Astrocyte (in vitro differentiated cells and primary cell): ENCODE results near the gene PCK2.

Source experiments
- EZH2 ChIP-seq: IDR thresholded peaks from 2 replicates; pipeline ENCODE4 v1.6.1; 2012; ENCODE audit warnings: mild to moderate bottlenecking, low read length, inconsistent platforms; ENCODE audit not compliant: insufficient read depth
- TF ChIP-seq, protein P1 (sequence below): IDR thresholded peaks from 2 replicates; pipeline ENCODE4 v1.5.1; 2011; ENCODE audit warnings: low read depth, mild to moderate bottlenecking, inconsistent platforms, low read length, moderate library complexity; ENCODE audit not compliant: insufficient read depth

- TF ChIP-seq EZH2, result no peak
- TF ChIP-seq, protein P1, sequence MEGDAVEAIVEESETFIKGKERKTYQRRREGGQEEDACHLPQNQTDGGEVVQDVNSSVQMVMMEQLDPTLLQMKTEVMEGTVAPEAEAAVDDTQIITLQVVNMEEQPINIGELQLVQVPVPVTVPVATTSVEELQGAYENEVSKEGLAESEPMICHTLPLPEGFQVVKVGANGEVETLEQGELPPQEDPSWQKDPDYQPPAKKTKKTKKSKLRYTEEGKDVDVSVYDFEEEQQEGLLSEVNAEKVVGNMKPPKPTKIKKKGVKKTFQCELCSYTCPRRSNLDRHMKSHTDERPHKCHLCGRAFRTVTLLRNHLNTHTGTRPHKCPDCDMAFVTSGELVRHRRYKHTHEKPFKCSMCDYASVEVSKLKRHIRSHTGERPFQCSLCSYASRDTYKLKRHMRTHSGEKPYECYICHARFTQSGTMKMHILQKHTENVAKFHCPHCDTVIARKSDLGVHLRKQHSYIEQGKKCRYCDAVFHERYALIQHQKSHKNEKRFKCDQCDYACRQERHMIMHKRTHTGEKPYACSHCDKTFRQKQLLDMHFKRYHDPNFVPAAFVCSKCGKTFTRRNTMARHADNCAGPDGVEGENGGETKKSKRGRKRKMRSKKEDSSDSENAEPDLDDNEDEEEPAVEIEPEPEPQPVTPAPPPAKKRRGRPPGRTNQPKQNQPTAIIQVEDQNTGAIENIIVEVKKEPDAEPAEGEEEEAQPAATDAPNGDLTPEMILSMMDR, result no peak
Observed at GRCh38 chr14:24149302-24149969, 55.3 kb downstream of the PCK2 start.
